ENCODE measurements around the gene PHOX2A.
A peak's percentile ranks its signal among the peaks of the same experiment; 100 is the strongest.

PHOX2A gene

GRCh38 chr11:72223615-72224563 is 20.1 kb downstream of the PHOX2A start:
- H3K27ac ChIP-seq, result peak overlapping the region; percentile 95
- TF ChIP-seq CTCF (conservative IDR thresholded peaks at IDR 0.05), result no peak

GRCh38 chr11:72222907-72223614 is 20.9 kb downstream of the PHOX2A start:
- TF ChIP-seq CTCF (conservative IDR thresholded peaks at IDR 0.05), result no peak
- peak overlapping the region; percentile 95 for H3K27ac ChIP-seq

- no peak for TF ChIP-seq CTCF (conservative IDR thresholded peaks at IDR 0.05)
- H3K27ac ChIP-seq, result peak overlapping the region; percentile 95
These were observed 21.7 kb downstream of the PHOX2A start for GRCh38 chr11:72222106-72222891.

GRCh38 chr11:72221386-72222075 is 22.4 kb downstream of the PHOX2A start:
- TF ChIP-seq CTCF (conservative IDR thresholded peaks at IDR 0.05), result no peak
- H3K27ac ChIP-seq, result no peak overlapping the region; the same call in 1 of the 2 replicates

GRCh38 chr11:72220696-72221363 is 23.1 kb downstream of the PHOX2A start:
- no peak for TF ChIP-seq CTCF (conservative IDR thresholded peaks at IDR 0.05)
- no peak overlapping the region for H3K27ac ChIP-seq

GRCh38 chr11:72218251-72218745 is 25.7 kb downstream of the PHOX2A start:
- TF ChIP-seq CTCF (conservative IDR thresholded peaks at IDR 0.05), result no peak
- no peak overlapping the region for H3K27ac ChIP-seq
